ENCODE data around the gene CCM2L. TPM values are rescaled to one million over a fixed set of nuclear protein-coding genes. Genes with fewer than 3 reads are reported as not detected.

The CCM2L gene
- total RNA-seq, 1 donor from 2014 or later, result not detected

Other genes with a start within 250 kb of the CCM2L start
- gene MYLK2, start 191.1 kb upstream of the CCM2L start, total RNA-seq, result under 0.01 TPM in 1 of 2 replicates, not detected in the other
- not detected in 2 replicates for gene FOXS1, start 164.8 kb upstream of the CCM2L start, total RNA-seq
- gene DUSP15, start 139.9 kb upstream of the CCM2L start, total RNA-seq, result not detected in 2 replicates
- not detected in 2 replicates for gene TTLL9, start 139.8 kb upstream of the CCM2L start, total RNA-seq
- gene PDRG1, start 58.4 kb upstream of the CCM2L start, total RNA-seq, result 16.5 and 17.8 TPM in 2 replicates
- gene XKR7, start 42.3 kb upstream of the CCM2L start, total RNA-seq, result under 0.01 and 0.17 TPM in 2 replicates
- gene HCK, start 41.8 kb downstream of the CCM2L start, total RNA-seq, result not detected in 2 replicates
- gene TM9SF4, start 99.3 kb downstream of the CCM2L start, total RNA-seq, result 25.7 and 29.4 TPM in 2 replicates
- gene PLAGL2, start 197.3 kb downstream of the CCM2L start, total RNA-seq, result 7.8 and 9.0 TPM in 2 replicates
- 23.8 and 45.9 TPM in 2 replicates for gene POFUT1, start 197.4 kb downstream of the CCM2L start, total RNA-seq